CD4-positive, alpha-beta T cell treated with Interleukin-4 for 1 hour (primary cell): ENCODE measurements around the gene CCDC66.
A peak's percentile ranks its signal among the peaks of the same experiment; 100 is the strongest.
"Not testable (repeated sequence)": the region's sequence is repeated elsewhere in the genome, so short reads cannot be mapped to it uniquely, and the experiment has no call there.

ENCODE experiments used
- DNase-seq, 2 donors: peaks; one replicate each; pipeline ENCODE4 v3.0.0-alpha.2; 2020 to 2022

Gene CCDC66

DNA sequence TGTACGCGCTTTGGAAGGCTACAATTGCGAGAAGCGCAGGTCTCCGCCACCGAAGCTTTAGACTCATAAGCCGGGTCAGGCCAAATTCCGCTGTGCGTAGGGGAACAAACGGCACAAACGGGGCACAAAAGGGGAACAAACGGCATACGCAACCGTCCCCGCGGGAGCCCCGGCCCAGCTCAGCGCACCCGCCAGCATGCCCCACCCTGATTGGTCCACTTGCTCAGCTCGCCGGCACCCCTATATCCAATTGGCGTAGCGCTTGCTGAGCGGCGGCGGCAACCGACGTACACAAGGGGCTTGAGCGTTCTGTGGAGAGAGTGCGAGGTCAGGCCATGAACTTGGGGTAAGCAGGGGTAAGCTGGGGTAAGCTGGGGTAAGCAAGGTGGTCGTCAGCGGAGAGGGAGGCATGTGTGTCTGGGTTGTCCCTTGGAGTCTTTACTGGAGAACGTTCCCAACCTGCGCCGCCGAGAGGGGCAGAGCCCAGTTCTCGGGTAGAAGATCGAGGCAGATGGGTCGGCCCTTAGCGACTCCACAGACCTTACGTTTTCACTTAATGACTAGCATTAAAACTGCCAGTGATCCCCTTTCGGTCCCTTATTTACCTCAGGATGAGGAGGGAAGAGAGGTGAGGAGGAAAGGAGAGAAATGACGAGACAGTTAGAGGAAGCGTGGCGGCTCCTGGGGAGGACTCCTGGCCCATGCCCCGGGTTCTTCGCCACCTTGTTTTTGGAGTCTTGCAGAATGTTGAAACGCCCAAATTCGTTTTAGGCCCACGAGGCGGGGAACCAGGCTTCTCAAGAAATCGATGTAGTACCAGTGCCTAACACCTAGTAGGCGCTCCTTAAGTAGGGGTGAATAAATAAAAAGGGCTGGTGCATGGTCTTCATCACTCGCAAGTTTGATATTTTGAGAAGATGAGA, at the start of gene CCDC66:
Gene CCDC66 (plus strand): TSS at position 268 of the 923 bp plus-strand sequence. CDS start 68 bp downstream, at position 336.
- DNase-seq, result peak; percentile 96 to 97

- no peak for DNase-seq
Observed at GRCh38 chr3:56519641-56520040, 37.3 kb upstream of the CCDC66 start.

GRCh38 chr3:56522374-56522773, 34.6 kb upstream of the CCDC66 start:
- DNase-seq, result no peak

DNA sequence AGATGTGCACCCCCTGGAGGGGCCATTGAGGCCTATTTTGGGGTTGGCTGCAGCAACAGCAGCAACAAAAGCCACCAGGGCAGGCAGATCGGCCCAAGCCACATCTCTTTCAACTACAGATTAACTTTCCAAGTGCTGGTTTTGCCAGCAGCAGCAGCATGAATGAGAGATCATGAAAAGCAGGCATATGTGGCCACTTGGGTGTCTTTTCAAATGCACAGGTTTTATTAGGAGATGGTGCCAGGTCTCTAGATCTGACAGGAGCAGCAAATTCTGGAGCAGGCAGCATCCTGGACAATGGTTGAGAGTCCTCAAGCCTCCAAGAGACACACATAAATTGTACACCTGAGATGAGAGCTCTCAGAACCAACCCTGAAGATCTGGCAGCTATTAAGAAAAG, 31.7 kb upstream of the CCDC66 start:
- DNase-seq, result no peak

DNA sequence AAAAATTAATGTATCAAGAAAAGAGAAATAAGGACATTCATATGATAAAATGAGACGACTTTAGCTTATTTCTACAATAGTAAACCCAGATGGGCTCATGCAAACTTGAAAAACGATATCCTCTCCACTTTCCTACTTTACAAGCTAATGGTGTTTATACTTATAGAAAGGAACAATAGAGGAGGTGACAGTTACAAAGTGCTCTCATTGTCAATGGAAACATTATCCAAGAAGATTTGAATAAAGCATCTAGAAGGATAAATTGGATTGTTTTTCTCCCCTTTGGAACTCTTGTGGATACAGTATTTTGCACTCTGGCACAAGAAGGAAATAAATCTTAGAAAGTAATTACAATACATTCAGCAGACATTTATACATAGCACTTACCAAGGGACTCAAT, 20.2 kb upstream of the CCDC66 start:
- no peak for DNase-seq

GRCh38 chr3:56547486-56547885, 9.5 kb upstream of the CCDC66 start:
- DNase-seq, result no peak

- DNase-seq, result no peak
Observed at GRCh38 chr3:56557831-56558170, 826 bp downstream of the CCDC66 start.

- no peak for DNase-seq
Observed at GRCh38 chr3:56573501-56573900, 16.5 kb downstream of the CCDC66 start.

DNA sequence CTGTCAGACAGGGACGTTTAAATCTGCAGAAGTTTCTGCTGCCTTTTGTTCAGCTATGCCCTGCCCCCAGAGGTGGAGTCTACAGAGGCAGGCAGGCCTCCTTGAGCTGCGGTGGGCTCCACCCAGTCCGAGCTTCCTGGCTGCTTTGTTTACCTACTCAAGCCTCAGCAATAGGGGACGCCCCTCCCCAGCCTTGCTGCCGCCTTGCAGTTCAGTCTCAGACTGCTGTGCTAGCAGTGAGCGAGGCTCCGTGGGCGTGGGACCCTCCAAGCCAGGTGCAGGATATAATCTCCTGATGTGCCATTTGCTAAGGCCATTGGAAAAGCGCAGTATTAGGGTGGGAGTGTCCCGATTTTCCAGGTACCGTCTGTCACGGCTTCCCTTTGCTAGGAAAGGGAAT, 25.0 kb downstream of the CCDC66 start:
- not testable (repeated sequence) for DNase-seq

DNA sequence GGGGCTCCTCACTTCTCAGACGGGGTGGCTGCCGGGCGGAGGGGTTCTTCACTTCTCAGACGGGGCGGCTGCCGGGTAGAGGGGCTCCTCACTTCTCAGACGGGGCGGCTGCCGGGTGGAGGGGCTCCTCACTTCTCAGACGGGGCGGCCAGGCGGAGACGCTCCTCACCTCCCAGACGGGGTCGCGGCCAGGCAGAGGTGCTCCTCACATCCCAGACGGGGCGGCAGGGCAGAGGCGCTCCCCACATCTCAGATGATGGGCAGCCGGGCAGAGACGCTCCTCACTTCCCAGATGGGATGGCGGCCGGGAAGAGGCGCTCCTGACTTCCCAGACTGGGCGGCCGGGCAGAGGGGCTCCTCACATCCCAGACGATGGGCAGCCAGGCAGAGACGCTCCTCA, 27.3 kb downstream of the CCDC66 start:
- not testable (repeated sequence) for DNase-seq

- no peak for DNase-seq
Observed at GRCh38 chr3:56590814-56591213, 33.8 kb downstream of the CCDC66 start.

DNA sequence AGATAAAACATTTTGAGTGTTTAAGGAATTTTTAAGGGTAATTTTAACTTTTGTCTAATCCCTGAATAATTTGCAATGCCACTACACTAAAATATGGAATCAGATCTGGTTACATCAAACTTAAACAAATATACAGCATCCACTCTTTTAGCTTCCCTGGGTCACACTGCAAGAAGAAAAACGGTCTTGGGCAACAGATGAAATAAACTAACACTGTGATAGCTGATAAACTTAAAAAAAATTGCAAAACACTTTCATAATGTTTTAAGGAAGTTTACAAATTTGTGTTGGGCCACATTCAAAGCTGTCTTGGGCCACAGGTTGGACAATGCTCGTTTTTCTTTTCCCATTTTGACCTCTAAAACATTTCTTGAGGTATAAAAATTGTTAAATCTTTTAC, 34.3 kb downstream of the CCDC66 start:
- no peak for DNase-seq

GRCh38 chr3:56593455-56594158, 36.6 kb downstream of the CCDC66 start:
- peak; percentile 72 to 80 for DNase-seq

GRCh38 chr3:56595975-56596840, 39.2 kb downstream of the CCDC66 start:
- no peak for DNase-seq

- DNase-seq, result peak in 1 of 2 donors; percentile 28
Observed at GRCh38 chr3:56608479-56608878, 51.5 kb downstream of the CCDC66 start.

DNA sequence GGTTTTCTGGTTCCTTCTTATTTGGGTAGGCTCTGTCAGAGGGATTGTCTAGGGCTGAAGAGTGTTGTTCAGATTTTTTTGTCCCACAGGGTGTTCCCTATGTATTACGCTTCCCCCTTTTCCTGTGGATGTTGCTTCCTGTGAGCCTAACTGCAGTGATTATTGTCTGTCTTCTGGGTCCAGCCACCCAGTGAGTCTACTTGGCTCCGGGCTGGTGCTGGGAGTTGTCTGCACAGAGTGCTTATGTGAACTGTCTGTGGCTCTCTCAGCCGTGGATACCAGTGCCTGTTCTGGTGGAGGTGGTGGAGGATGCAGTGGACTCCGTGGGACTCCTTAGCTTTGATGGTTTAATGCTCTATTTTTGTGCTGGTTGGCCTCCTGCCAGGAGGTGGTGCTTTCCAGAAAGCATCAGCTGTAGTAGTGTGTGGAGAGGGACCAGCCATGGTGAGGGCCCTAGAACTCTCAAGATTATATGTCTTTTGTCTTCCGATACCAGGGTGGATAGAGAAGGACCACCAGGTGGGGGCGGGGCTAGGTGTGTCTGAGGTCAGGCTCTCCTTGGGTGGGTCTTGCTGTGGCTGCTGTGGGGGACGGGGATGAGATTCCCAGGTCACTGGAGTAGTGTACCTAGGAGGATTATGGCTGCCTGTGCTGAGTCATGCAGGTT, 53.8 kb downstream of the CCDC66 start:
- no peak for DNase-seq

DNA sequence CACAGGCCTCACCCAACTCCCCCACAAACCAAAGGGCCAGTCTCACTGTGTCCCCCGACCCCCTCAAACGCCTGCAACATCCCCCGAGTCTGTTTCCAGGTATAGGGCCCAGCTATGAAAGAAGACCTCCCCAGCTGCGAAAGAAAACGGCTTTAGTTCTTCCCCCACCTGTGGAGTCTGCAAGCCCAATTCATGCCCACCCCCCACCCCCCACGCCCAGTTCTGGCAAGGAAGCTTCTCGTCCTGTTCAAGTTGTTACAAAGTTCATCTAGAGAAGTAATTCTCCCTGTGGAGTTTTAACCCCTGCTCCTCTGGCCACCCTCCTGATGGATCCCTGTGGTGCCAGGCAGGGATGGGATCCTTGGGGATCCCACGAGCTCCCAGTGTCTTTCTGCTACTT, 54.4 kb downstream of the CCDC66 start:
- no peak for DNase-seq

DNA sequence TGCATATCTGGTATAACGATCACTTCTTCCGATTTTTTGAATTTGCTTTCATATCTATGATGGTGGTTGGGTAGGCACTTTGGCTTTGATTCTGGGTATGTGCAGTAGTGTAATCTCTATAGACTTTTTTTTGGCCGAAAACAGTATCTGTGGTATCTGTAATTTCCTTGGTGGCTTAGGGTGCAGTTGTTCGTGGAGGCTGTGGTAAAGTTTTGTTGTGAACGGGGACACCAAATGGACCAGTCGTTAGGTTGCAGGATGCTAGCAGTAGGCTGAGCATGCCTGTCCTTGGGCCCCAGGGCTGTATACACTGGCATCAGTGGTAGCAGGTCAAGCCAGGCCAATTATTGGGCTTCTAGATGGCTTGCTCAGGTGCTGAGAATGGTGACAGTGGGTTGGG, 55.2 kb downstream of the CCDC66 start:
- DNase-seq, result peak in 1 of 2 donors; percentile 24

- no peak for DNase-seq
Observed at GRCh38 chr3:56613016-56613415, 56.0 kb downstream of the CCDC66 start.

GRCh38 chr3:56616478-56617006, 59.6 kb downstream of the CCDC66 start:
- peak in 1 of 2 donors; percentile 13 for DNase-seq

DNA sequence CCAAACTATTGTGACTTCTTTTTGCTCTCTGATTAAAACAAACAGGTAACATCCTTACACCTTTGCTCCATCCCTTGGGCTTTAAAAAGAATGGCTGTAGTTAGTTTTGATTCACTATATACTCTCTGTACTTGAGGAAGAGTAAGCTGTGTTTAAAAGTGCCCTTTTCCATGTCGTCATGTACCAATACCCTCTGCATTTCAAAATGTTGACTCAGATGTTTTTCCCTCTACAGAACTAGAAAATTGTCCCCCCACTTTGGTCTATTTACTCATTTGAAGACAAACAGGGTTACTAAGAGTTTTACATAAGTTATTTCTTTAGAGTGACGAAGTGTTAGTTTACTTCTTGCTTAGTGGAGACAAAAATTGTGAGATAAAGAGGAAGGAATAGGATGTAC, 63.4 kb downstream of the CCDC66 start:
- no peak for DNase-seq

DNA sequence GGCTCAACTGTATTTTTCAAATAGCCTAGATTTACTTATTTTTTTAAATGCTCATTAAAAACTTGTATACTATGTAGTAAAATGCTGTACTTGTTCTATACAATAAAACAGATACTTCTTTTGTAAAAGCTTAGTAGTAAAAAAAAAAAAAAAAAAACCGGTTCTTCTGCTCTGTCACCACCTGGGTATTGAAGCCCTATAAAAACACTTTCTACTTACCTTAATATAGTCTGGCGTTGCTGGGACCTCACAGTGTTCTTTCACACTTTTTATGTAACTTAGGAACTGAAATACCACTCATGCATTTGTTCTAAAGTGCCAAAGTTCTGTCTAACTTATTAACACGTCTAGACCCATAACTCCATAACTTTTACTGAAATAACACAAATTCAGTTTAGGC, 64.7 kb downstream of the CCDC66 start:
- no peak for DNase-seq
